Uterus (tissue), 4 donors: ENCODE results near the gene MFSD11. TPM values are rescaled to one million over a fixed set of nuclear protein-coding genes. Genes with fewer than 3 reads are reported as not detected.
A peak's percentile ranks its signal among the peaks of the same experiment; 100 is the strongest.
"Not testable (repeated sequence)": the region's sequence is repeated elsewhere in the genome, so short reads cannot be mapped to it uniquely, and the experiment has no call there.

Source experiments
- DNase-seq, 2 donors: peaks; one replicate each; pipeline ENCODE4 v3.0.0-alpha.2; 2019 to 2020
- H3K27ac ChIP-seq, 2 donors: fragments of 200-600 bp; sonication (generic); 1 replicate in 1 of 2; 2 replicates in 1 of 2; pipeline ENCODE4 v1.5.1; 2016 to 2018
- H3K27me3 ChIP-seq, 2 donors: fragments of 200-600 bp; sonication (generic); one replicate each; pipeline ENCODE4 v1.5.1; 2018 to 2019; ENCODE audit warnings: control low read depth in 1 of 2
- H3K36me3 ChIP-seq, 2 donors: fragments of 200-600 bp; sonication (generic); one replicate each; pipeline ENCODE4 v1.5.1; 2019; ENCODE audit warnings: control low read depth in 1 of 2
- H3K4me1 ChIP-seq, 2 donors: fragments of 200-600 bp; sonication (generic); one replicate each; pipeline ENCODE4 v1.5.1; 2018 to 2019; ENCODE audit warnings: control low read depth in 1 of 2
- H3K4me3 ChIP-seq, 2 donors: fragments of 200-600 bp; sonication (generic); 1 replicate in 1 of 2; 2 replicates in 1 of 2; pipeline ENCODE4 v1.5.1; 2018 to 2019; ENCODE audit warnings: mild to moderate bottlenecking in 1 of 2
- H3K9me3 ChIP-seq, 2 donors: fragments of 200-600 bp; sonication (generic); one replicate each; pipeline ENCODE4 v1.5.1; 2019; ENCODE audit warnings: control low read depth in 1 of 2
- CTCF ChIP-seq, 4 experiments: fragments of 200-600 bp in 2 of 4; fragments of 450-650 bp in 2 of 4; sonication (generic) in 2 of 4; IDR thresholded peaks; one replicate each; pipeline ENCODE4 v1.5.1; 2016 to 2019; ENCODE audit warnings: antibody characterized with exemption in 4 of 4, mild to moderate bottlenecking in 2 of 4, moderate library complexity in 1 of 4
- POLR2A ChIP-seq, 2 donors: fragments of 450-650 bp; IDR thresholded peaks; one replicate each; pipeline ENCODE4 v1.6.1; 2016; ENCODE audit warnings: antibody characterized with exemption in 2 of 2, mild to moderate bottlenecking in 1 of 2, moderate library complexity in 1 of 2
- intact Hi-C: fragments of 100-400 bp; cut with DNase I; formaldehyde crosslinking; loops from one replicate; pipeline ENCODE4 v1.15.1; 2023; ENCODE audit warnings: low total_unique reads
- total RNA-seq, 4 donors: library from RNA; depleted of rRNA in 3 of 4; stranded (reverse); fragments of >200 nt in 3 of 4; gene quantifications; one replicate each; pipeline versions ENCODE4 v1.1.0 to v1.2.4, GENCODE V29; 2014 to 2023
- donor health status: DM: yes; HTN: yes; CAD: no.

MFSD11 gene
- total RNA-seq, 4 donors from 2014 or later, result 32.0 to 69.2 (median 45.2) TPM

GRCh38 chr17:76691379-76692191, 46.3 kb upstream of the MFSD11 start:
- TF ChIP-seq CTCF (IDR thresholded peaks at IDR 0.05) (no peak), POLR2A (IDR thresholded peaks at IDR 0.05) (no peak)
- Histone ChIP-seq H3K4me3 (no peak overlapping the region), H3K27me3 (no peaks in the 10 kb centered on the region), H3K4me1 (peaks cover 3 to 15% of the 10 kb centered on the region in 2 donors), H3K27ac (peak overlapping the region in 1 of 2 donors; percentile 34), H3K9me3 (no peaks in the 10 kb centered on the region), H3K36me3 (no peaks in the 10 kb centered on the region)
- DNase-seq, result no peak
- intact Hi-C loops, result no loop called here

GRCh38 chr17:76695059-76695831, 42.7 kb upstream of the MFSD11 start:
- DNase-seq, result no peak
- H3K27ac ChIP-seq, result peak overlapping the region; percentile 28 to 96
- no peaks in the 10 kb centered on the region for H3K9me3 ChIP-seq
- TF ChIP-seq CTCF (IDR thresholded peaks at IDR 0.05) (no peak), POLR2A (IDR thresholded peaks at IDR 0.05) (no peak)
- no peaks in the 10 kb centered on the region for H3K27me3 ChIP-seq
- intact Hi-C loops, result no loop called here
- H3K36me3 ChIP-seq, result no peaks in the 10 kb centered on the region
- no peak overlapping the region for H3K4me3 ChIP-seq
- peaks cover 7 to 28% of the 10 kb centered on the region in 2 donors for H3K4me1 ChIP-seq

- TF ChIP-seq POLR2A (IDR thresholded peaks at IDR 0.05), result no peak
- no peak for DNase-seq
- Histone ChIP-seq H3K27me3 (no peaks in the 10 kb centered on the region), H3K4me3 (no peak overlapping the region), H3K27ac (peak overlapping the region; percentile 90 to 96), H3K36me3 (no peaks in the 10 kb centered on the region), H3K4me1 (peaks cover 7 to 34% of the 10 kb centered on the region in 2 donors), H3K9me3 (no peaks in the 10 kb centered on the region)
- intact Hi-C loops, result no loop called here
These were observed 40.9 kb upstream of the MFSD11 start for GRCh38 chr17:76696763-76697701.

- H3K4me3 ChIP-seq, result no peak overlapping the region
- intact Hi-C loops, result no loop called here
- TF ChIP-seq POLR2A (IDR thresholded peaks at IDR 0.05) (no peak), CTCF (IDR thresholded peaks at IDR 0.05) (peak in 1 of 4 experiments; percentile 4)
- DNase-seq, result peak in 1 of 2 donors; percentile 43
- H3K4me1 ChIP-seq, result peaks cover 7 to 34% of the 10 kb centered on the region in 2 donors
- H3K9me3 ChIP-seq, result no peaks in the 10 kb centered on the region
- H3K27ac ChIP-seq, result peak overlapping the region; percentile 90 to 96
- H3K36me3 ChIP-seq, result no peaks in the 10 kb centered on the region
- H3K27me3 ChIP-seq, result no peaks in the 10 kb centered on the region
These were observed 40.0 kb upstream of the MFSD11 start for GRCh38 chr17:76697702-76698465.

- DNase-seq, H3K36me3 ChIP-seq, intact Hi-C loops, H3K4me3 ChIP-seq, H3K9me3 ChIP-seq, H3K27me3 ChIP-seq: not testable (repeated sequence)
- peak overlapping the region; percentile 90 to 96 for H3K27ac ChIP-seq
- H3K4me1 ChIP-seq, result peaks cover 7 to 34% of the 10 kb centered on the region in 2 donors
These were observed 39.4 kb upstream of the MFSD11 start for GRCh38 chr17:76698466-76698977.
